Occipital lobe (tissue), 2 donors: ENCODE data around the gene PRKCQ. TPM values are rescaled to one million over a fixed set of nuclear protein-coding genes. Genes with fewer than 3 reads are reported as not detected.
"Not testable (repeated sequence)": the region's sequence is repeated elsewhere in the genome, so short reads cannot be mapped to it uniquely, and the experiment has no call there.

Source experiments
- DNase-seq: peaks from one replicate; lab custom pipeline; 2025; lab: John Stamatoyannopoulos, UW
- total RNA-seq: library from RNA; depleted of rRNA; stranded (reverse); fragments of >200 nt; gene quantifications from one replicate; pipeline ENCODE4 v1.2.3, GENCODE V29; 2014

PRKCQ gene
- total RNA-seq, 1 donor from 2014 or later: 1.4 TPM

DNA sequence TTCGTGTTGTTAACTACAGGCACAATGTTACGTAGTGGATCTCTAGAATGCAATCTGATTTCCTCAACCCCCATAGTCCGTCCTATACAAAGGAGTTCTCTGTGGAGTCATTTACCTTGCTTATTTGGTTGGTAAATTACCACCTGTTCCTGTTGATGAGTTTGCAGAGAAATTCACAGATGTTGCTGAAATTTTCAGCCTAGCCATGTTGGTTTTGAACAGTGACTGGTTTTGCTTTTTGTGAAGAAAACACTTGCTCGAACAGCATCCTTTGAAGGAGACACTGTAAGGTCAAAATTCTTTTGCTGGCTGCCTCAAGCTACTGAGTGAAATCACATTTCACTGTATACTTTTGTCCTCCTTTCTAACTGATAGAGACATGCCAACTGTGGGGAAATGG, 15.4 kb upstream of the PRKCQ start:
- DNase-seq: no peak

DNA sequence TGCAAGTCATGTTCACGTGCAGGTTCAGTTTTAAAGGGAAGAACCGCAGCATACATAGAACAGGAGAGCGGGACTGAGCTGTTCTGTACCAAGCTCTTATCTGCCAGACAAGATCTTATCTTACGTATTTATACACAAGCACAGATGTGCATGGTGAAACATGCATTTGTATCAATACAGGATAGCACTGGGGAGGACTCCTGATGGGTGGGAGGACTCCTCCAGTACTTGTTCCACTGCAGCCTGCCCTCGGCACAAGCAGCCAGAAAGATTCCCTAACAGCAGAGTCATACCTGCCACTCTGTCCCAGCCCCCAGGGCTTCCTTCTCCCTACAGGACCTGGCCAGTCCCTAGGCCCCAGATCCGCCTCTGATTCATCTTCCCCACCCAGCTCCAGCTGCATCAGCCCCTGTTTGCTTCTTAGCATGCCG, 13.2 kb upstream of the PRKCQ start:
- no peak for DNase-seq

DNA sequence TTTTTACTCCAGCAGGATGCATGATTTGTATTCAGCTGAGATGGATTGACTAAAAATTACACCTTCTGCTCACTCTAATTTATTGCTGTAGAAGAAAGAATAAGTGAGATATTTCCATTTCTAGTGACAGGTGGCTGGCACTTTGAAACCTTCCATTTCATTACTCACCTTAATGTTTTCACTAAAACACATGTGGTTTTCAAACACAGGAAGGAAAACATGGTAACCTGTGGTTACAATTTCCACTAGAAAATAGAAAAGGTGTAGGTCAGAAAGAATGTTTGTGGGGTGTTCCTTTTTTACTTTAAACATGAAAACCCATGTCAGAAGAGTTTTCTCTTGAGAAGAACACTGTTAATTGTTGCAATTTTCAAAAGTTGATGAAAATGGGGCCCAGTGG, 12.0 kb upstream of the PRKCQ start:
- no peak for DNase-seq

GRCh38 chr10:6591668-6592067, 11.6 kb upstream of the PRKCQ start:
- no peak for DNase-seq

DNA sequence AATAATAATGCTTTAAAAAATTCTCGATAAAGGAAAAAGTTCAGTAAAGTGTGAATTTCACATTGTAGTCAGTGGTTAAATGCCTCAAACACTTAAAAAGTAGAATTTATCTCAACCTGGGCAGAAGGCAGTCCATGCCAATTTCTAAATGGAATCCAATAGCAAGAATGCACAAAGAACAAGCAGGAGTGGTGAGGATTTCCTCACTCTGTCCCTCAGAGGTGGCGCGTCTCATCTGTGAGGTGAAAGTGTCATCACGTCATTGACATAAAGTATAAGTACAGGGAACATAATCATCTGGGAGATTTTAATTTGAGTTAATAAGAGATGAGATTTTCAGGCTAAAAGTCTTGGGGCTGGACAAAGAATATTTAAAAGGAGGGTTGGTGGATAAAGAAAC, 10.0 kb upstream of the PRKCQ start:
- no peak for DNase-seq

DNA sequence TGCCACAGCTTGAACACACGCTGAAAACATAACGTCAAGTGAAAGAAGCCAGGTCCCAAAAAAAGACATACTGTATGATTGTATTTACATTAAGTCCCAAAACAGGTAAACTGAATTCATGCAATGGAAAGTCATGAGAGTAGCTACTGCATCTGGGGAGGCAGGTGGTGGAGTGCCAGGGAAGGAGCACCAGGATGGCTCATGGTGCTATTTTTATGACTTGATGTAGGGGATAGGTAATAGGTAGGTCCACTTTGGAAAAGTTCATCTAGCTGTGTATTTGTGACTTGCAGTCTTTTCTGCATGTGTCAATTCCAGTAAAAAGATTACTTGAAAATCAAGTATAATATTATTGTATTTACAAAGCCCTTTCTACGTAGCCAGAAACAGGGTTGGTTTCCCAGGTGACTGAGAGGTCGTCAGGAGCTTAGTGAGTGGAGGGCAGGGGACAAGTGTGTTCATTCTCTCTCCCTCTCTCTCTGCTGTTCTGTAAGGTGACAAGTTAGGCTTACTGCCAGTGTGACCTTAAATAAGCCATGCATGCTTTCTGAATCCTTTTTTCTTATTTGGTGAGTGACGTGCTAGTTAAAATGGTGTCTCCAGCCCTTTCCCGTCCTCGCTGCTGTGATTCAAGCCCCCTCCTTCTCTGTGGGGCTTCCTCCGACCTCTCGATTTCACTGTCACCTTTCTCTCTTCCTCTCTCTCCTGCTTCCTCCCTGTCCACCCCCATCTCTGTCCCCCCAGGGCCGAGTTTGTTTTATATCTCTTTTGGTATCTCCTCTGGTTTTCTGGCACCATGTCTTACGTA, 9.4 kb upstream of the PRKCQ start:
- no peak for DNase-seq

DNA sequence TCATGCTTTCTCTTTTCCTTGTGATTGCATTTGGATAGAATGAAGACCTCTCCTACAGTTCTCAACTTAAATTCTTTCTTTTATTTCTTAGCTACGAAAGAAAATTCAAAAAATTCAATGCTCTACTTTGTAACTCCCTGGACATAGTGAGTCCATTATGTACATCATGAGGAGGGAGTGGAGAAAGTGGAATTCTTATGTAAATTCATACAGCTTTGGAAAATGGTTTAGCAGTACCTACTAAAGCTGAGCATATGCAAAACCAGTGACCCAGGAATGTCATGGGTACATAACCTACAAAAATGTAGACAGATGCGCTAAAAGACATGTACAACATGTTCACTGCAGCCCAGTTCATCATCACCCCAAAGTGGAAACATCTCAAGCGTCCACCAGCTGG, 8.8 kb upstream of the PRKCQ start:
- no peak for DNase-seq

DNA sequence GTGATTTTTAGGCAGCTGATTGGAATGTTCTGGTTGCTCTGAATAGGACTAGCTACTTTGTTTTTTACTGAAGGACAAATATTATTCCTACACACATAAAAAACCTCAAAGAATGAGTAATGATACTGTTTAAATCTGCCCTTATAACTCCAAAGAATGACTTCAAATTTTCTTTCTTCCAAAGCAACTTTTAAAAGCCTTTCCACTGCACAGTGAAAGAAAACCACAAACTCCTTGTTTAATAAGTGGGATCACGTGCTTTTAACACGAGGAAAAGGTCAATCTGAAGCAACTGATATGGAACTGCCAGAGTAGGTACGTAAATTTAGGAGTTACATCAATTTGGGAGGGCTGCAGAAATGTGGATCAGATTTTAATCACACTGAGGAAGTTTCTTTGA, 8.0 kb upstream of the PRKCQ start:
- no peak for DNase-seq

- no peak for DNase-seq
Measured at GRCh38 chr10:6586501-6586900, 6.4 kb upstream of the PRKCQ start.

DNA sequence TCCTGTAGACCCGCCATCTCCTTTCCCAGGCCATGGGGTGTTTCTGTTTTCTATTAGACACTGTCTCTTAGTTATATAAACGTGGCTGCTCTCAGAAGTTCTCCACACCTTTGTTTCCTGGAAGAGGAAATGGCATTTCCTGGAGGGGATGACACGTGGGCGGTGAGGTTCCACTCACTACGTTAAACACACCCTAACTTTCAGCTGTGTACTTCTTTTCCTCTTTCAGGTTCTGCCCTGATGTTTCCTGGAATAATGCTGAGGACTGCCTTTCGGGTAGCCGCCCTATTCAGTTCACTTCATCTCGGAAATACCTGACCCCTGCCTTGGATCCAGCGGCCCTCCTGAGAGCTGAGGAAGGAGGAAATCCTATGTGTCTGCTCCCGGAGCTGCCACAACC, 3.4 kb upstream of the PRKCQ start:
- DNase-seq: no peak

DNA sequence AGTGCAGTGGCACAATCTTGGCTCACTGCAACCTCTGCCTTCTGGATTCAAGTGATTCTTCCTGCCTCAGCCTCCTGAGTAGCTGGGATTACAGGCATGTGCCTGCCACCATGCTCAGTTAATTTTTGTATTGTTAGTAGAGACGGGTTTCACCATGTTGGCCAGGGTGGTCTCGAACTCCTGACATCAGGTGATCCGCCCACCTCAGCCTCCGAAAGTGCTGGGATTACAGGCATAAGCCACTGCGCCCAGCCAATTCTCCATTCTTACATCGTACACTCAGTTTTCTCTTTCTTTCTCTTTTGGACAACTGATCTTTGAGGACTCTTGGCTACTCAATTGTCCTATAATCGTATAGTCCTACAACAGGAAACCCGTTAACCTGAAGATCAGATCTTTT, 2.8 kb upstream of the PRKCQ start:
- DNase-seq: not testable (repeated sequence)

DNA sequence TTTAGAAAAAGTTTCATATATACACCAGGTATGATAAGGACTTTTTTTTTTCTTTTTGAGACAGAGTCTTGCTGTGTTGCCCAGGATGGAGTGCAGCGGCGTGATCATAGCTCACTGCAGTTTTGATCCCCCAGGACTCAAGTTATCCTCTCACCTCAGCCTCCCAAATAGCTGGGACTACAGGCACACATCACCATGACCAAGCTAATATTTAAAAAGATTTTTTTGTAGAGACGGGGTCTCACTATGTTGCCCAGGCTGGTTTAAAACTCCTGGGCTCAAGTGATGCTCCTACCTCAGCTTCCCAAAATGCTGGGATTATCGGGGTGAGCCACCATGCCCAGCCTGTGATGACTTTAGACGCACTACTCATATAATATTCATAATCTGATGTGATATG, 2.2 kb upstream of the PRKCQ start:
- no peak for DNase-seq

DNA sequence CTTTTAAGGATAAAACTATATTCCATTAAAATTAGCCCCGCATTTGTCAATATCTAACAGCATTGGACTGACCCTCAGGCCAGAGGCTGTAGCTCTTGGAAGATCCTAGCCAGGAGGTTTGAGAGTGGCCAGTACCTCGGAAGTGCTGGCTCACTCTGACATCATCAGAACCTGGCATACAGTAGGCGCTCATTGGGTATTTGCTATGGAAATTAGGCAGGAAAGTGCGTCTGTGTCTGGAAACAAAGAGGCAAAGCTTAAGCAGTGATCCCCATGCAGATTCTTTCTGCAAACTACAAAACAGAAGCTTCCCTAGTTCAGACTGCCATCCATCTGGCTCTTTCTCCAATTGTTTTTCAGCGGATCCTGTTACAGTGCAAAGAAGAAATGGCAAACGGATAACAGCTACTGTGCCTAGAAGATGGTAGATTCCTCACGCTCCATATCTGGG, 1.7 kb upstream of the PRKCQ start:
- DNase-seq: no peak

DNA sequence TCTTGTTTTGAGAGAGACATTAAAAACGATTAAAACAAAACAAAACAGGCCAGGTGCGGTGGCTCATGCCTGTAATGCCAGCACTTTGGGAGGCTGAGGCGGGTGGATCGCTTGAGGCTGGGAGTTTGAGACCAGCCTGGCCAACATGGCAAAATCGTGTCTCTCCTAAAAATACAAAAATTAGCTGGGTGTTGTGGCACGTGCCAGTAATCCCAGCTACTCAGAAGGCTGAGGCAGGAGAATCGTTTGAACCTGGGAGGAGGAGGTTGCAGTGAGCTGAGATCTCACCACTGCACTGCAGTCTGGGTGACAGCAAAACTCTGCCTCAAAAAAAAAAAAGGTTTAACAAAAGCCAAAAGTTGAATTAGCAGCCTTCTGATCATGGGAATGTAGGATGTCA, 1.1 kb upstream of the PRKCQ start:
- not testable (repeated sequence) for DNase-seq

GRCh38 chr10:6580279-6581029, 378 bp upstream of the PRKCQ start:
- DNase-seq: peak; percentile 74

DNA sequence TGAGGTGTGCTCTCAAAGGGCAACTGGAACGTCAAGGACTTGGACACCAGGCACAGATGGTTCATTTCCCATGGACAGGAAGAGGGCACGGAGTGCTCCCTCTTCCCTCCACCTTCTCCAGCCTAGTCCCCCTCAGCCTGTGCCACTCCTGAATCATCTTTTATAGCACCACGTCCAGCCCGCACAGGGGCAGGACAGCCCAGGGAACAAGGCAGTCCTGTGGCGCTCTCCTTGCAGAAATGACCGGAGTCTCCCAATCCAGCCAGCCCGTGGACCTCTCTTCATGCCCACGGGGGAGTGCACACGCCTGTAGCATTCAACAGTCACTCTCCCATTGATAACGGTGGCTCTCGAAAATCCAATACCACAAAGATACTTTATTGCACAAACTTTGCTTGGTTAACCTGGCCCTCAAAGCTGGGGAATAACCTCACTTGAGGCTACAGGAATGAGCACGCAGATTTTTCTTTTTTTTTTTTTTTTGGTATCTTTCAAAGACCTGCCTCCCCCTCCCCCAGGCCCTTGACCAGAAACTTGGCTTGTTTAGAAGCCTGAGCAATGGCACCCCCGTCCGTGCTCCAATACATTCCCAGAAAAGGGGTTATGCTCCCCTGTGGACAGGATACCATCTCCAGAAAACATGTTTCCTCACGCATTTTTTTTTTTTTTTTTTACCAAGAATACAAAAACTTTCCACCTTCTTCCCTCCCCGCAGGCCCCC, 733 bp downstream of the PRKCQ start:
- DNase-seq: no peak

- no peak for DNase-seq
Measured at GRCh38 chr10:6578795-6579182, 1.3 kb downstream of the PRKCQ start.

DNA sequence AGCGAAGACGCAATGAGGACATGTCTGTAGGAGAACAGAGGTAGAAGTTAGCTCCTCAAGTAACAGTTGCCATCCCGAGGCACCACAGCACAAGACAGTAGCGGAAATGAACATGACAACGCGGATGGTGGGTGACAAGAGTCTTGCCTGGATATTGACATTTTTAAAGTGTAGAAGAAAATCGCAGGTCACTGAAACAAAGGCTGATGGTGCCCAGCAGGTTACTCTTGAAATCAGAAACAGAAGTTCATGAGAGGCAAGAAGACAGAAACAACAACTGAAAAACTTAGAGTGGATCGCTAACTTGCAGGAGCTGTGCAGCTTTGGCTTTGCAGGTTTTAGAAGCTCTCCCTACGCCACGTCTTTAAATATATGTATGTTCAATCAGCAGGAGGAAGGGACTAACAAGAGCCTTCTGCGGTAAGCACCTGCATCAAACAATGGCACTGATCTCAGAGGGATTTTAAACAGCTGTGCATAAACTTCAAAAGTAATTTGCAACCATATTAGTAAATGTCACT, 1.8 kb downstream of the PRKCQ start:
- no peak for DNase-seq

- DNase-seq: no peak
Measured at GRCh38 chr10:6576326-6576725, 3.8 kb downstream of the PRKCQ start.

GRCh38 chr10:6574664-6575176, 5.4 kb downstream of the PRKCQ start:
- DNase-seq: no peak

- no peak for DNase-seq
Measured at GRCh38 chr10:6570893-6571292, 9.2 kb downstream of the PRKCQ start.

DNA sequence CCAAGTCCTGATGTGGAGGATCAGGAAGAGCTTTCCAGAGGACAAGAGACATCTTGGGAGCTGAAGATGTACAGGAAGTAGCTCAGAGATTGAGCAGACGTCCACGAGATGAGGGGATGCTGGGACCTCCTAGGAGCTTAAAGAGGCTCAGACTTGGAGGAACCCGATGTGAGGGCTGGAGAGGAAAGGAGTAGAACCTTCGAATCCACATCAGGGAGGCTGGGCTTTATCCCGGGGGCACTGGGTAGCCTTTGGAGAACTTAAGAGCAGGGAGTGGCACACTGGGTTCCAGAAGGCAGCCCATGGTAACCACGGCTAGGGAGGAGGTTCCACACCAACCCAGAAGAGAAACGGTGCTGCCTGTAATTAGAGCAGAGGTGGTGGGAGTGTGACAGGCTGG, 10.8 kb downstream of the PRKCQ start:
- no peak for DNase-seq
